Astrocyte (in vitro differentiated cells and primary cell): ENCODE measurements around the gene ROR1. TPM values are rescaled to one million over a fixed set of nuclear protein-coding genes. Genes with fewer than 3 reads are reported as not detected.
A peak's percentile ranks its signal among the peaks of the same experiment; 100 is the strongest.

Experiments
- DNase-seq: peaks from one replicate; pipeline ENCODE4 v3.0.0-alpha.2; 2010; ENCODE audit warnings: low read depth
- FAIRE-seq: peaks from 2 replicates; lab custom pipeline; 2011; peaks lifted over from hg19 to GRCh38; lab: Jason Lieb, UNC
- H2AFZ ChIP-seq: 2 replicates; pipeline ENCODE4 v1.6.0; 2012; ENCODE audit warnings: low read depth, low read length, inconsistent platforms
- H3K27ac ChIP-seq: 2 replicates; pipeline ENCODE4 v1.5.1; 2011; ENCODE audit warnings: low read depth, low read length, inconsistent platforms
- H3K27me3 ChIP-seq: 2 replicates; pipeline ENCODE4 v1.6.0; 2011; ENCODE audit warnings: low read length, inconsistent platforms; ENCODE audit not compliant: insufficient read depth
- H3K36me3 ChIP-seq: 2 replicates; pipeline ENCODE4 v1.5.1; 2011; ENCODE audit warnings: low read length, inconsistent platforms; ENCODE audit not compliant: insufficient read depth
- H3K4me1 ChIP-seq: 2 replicates; pipeline ENCODE4 v1.5.1; 2011; ENCODE audit warnings: low read length, inconsistent platforms; ENCODE audit not compliant: insufficient read depth
- H3K4me2 ChIP-seq: 2 replicates; pipeline ENCODE4 v1.6.0; 2012; ENCODE audit warnings: low read length, inconsistent platforms
- H3K4me3 ChIP-seq: 2 replicates; pipeline ENCODE4 v1.5.1; 2011; ENCODE audit warnings: low read depth, mild to moderate bottlenecking, low read length, inconsistent platforms; ENCODE audit not compliant: insufficient read depth
- H3K79me2 ChIP-seq: 2 replicates; pipeline ENCODE4 v1.6.0; 2012; ENCODE audit warnings: mild to moderate bottlenecking, low read length, inconsistent platforms; ENCODE audit not compliant: insufficient read depth
- H3K9ac ChIP-seq: 2 replicates; pipeline ENCODE4 v1.6.0; 2012; ENCODE audit warnings: mild to moderate bottlenecking, low read length, inconsistent platforms
- H3K9me3 ChIP-seq: 2 replicates; pipeline ENCODE4 v1.5.1; 2012; ENCODE audit warnings: low read depth, mild to moderate bottlenecking, low read length, inconsistent platforms; ENCODE audit not compliant: insufficient read depth
- H4K20me1 ChIP-seq: 2 replicates; pipeline ENCODE4 v1.6.0; 2012; ENCODE audit warnings: low read length, inconsistent platforms; ENCODE audit not compliant: insufficient read depth
- H3K27ac Mint-ChIP-seq: one replicate; pipeline ENCODE4 v1.8.0; 2021; ENCODE audit warnings: mild to moderate bottlenecking, mixed read lengths; ENCODE audit not compliant: unreplicated experiment
- H3K27me3 Mint-ChIP-seq: one replicate; pipeline ENCODE4 v1.8.0; 2021; ENCODE audit warnings: low read depth, mixed read lengths; ENCODE audit not compliant: unreplicated experiment
- H3K36me3 Mint-ChIP-seq: one replicate; pipeline ENCODE4 v1.8.0; 2021; ENCODE audit warnings: low read depth, mixed read lengths; ENCODE audit not compliant: unreplicated experiment
- H3K4me1 Mint-ChIP-seq: one replicate; pipeline ENCODE4 v1.8.0; 2021; ENCODE audit warnings: low read depth, mixed read lengths; ENCODE audit not compliant: unreplicated experiment
- H3K4me3 Mint-ChIP-seq: one replicate; pipeline ENCODE4 v1.8.0; 2021; ENCODE audit warnings: mild to moderate bottlenecking, moderate library complexity, mixed read lengths; ENCODE audit not compliant: unreplicated experiment
- H3K9me3 Mint-ChIP-seq: one replicate; pipeline ENCODE4 v1.8.0; 2021; ENCODE audit warnings: mild to moderate bottlenecking, mixed read lengths; ENCODE audit not compliant: unreplicated experiment
- CTCF ChIP-seq: IDR thresholded peaks from 2 replicates; pipeline ENCODE4 v1.5.1; 2011; ENCODE audit warnings: low read depth, mild to moderate bottlenecking, inconsistent platforms, low read length, moderate library complexity; ENCODE audit not compliant: insufficient read depth
- EZH2 ChIP-seq: IDR thresholded peaks from 2 replicates; pipeline ENCODE4 v1.6.1; 2012; ENCODE audit warnings: mild to moderate bottlenecking, low read length, inconsistent platforms; ENCODE audit not compliant: insufficient read depth
- total RNA-seq: library from RNA; stranded (reverse); gene quantifications from 2 replicates; pipeline ENCODE4 v1.2.1, GENCODE V29; 2021

The ROR1 gene
- total RNA-seq, 1 donor from 2014 or later, result 38.3 TPM

- Mint-ChIP-seq H3K4me1 (peaks cover 55% of the 10 kb centered on the region), H3K9me3 (no peaks in the 10 kb centered on the region), H3K4me3 (no peak overlapping the region), H3K27me3 (no peaks in the 10 kb centered on the region), H3K27ac (no peak overlapping the region), H3K36me3 (peaks cover under 1% of the 10 kb centered on the region)
- Histone ChIP-seq H3K4me1 (peaks cover 3% of the 10 kb centered on the region), H4K20me1 (peaks cover 25% of the 10 kb centered on the region), H3K9ac (no peak overlapping the region), H3K4me3 (no peak overlapping the region), H3K36me3 (no peaks in the 10 kb centered on the region), H3K27ac (no peak overlapping the region), H2AFZ (no peak overlapping the region), H3K9me3 (no peaks in the 10 kb centered on the region), H3K4me2 (no peak overlapping the region), H3K27me3 (no peaks in the 10 kb centered on the region), H3K79me2 (peaks cover 35% of the 10 kb centered on the region)
- no peak for TF ChIP-seq EZH2
- TF ChIP-seq CTCF, result no peak
- FAIRE-seq, result no peak
- DNase-seq, result peak; percentile 39
Observed at GRCh38 chr1:63866084-63866483, 92.3 kb downstream of the ROR1 start.

GRCh38 chr1:63867429-63868176 lies 93.8 kb downstream of the ROR1 start:
- no peaks in the 10 kb centered on the region for H3K27me3 Mint-ChIP-seq
- Histone ChIP-seq H3K9me3 (no peaks in the 10 kb centered on the region), H3K9ac (no peak overlapping the region), H3K79me2 (peaks cover 32% of the 10 kb centered on the region), H3K4me3 (no peak overlapping the region), H3K36me3 (no peaks in the 10 kb centered on the region), H3K27me3 (no peaks in the 10 kb centered on the region), H4K20me1 (peaks cover 25% of the 10 kb centered on the region), H3K4me2 (no peak overlapping the region), H2AFZ (no peak overlapping the region), H3K4me1 (peaks cover 3% of the 10 kb centered on the region), H3K27ac (no peak overlapping the region)
- H3K9me3 Mint-ChIP-seq, result no peaks in the 10 kb centered on the region
- FAIRE-seq (no peak), DNase-seq (no peak)
- no peak overlapping the region for H3K4me3 Mint-ChIP-seq
- H3K27ac Mint-ChIP-seq, result no peak overlapping the region
- TF ChIP-seq CTCF (no peak), EZH2 (no peak)
- peaks cover 3% of the 10 kb centered on the region for H3K36me3 Mint-ChIP-seq
- peaks cover 54% of the 10 kb centered on the region for H3K4me1 Mint-ChIP-seq

DNA sequence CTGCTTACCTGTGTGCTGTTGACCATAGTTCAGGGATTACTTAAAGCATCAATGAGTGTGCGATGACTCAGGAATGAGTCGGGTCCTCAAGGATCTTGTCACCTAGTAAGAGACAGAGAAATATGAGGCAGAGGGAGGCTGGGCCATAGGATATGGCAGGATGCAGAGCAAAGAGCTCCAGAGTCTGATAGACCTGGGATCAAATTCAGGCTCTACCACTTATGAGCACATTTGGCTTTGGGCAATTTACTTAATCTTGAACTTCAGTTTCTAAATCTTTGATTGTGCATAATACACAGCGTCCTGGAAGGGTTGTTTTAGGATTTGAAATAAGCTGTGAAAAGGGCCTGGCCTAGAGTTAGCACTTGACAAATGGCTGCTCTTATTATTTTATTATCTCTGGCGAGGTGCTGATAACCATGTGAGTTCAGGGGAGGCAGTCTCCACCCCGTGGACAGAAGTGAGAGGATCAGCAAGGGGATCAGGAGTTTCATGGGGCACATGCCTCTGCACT lies 94.5 kb downstream of the ROR1 start:
- peaks cover 53% of the 10 kb centered on the region for H3K4me1 Mint-ChIP-seq
- Histone ChIP-seq H2AFZ (no peak overlapping the region), H3K79me2 (peaks cover 29% of the 10 kb centered on the region), H4K20me1 (peaks cover 25% of the 10 kb centered on the region), H3K9me3 (no peaks in the 10 kb centered on the region), H3K36me3 (no peaks in the 10 kb centered on the region), H3K4me1 (peaks cover 8% of the 10 kb centered on the region), H3K4me2 (no peak overlapping the region), H3K27me3 (no peaks in the 10 kb centered on the region), H3K9ac (no peak overlapping the region), H3K4me3 (no peak overlapping the region), H3K27ac (no peak overlapping the region)
- H3K4me3 Mint-ChIP-seq, result no peak overlapping the region
- peaks cover 3% of the 10 kb centered on the region for H3K36me3 Mint-ChIP-seq
- no peaks in the 10 kb centered on the region for H3K9me3 Mint-ChIP-seq
- TF ChIP-seq CTCF (no peak), EZH2 (no peak)
- FAIRE-seq (no peak), DNase-seq (peak; percentile 23)
- H3K27ac Mint-ChIP-seq, result peak overlapping the region; percentile 7
- no peaks in the 10 kb centered on the region for H3K27me3 Mint-ChIP-seq
